H1 (cell line): Measurements from ENCODE around the gene DPT. TPM values are rescaled to one million over a fixed set of nuclear protein-coding genes. Genes with fewer than 3 reads are reported as not detected.

Source experiments
- CTCF ChIA-PET: fragments of 300-600 bp; sonication (Branson Sonifier 250); formaldehyde crosslinking; loops from one replicate; lab custom pipeline; 2021; ENCODE audit not compliant: partially characterized antibody; lab: Charles Lee
- POLR2A ChIA-PET: fragments of 300-600 bp; sonication (Branson Sonifier 250); formaldehyde crosslinking; loops from one replicate; lab custom pipeline; 2021; ENCODE audit warnings: inconsistent platforms; ENCODE audit not compliant: partially characterized antibody; lab: Charles Lee
- DNase-seq, 2 experiments: peaks; one replicate each; pipeline versions ENCODE4 v3.0.0 to v3.0.0-alpha.2; 2010 to 2022; ENCODE audit warnings: low spot score in 2 of 2, low read depth in 1 of 2, mixed read lengths in 1 of 2
- FAIRE-seq: peaks from 2 replicates; lab custom pipeline; 2011; peaks lifted over from hg19 to GRCh38; lab: Jason Lieb, UNC
- H2AFZ ChIP-seq: 2 replicates; pipeline ENCODE4 v1.8.1; 2012; ENCODE audit warnings: low read length, inconsistent platforms
- H2AK5ac ChIP-seq: 2 replicates; pipeline ENCODE4 v1.6.1; 2013; ENCODE audit warnings: low read depth, low read length
- H2BK120ac ChIP-seq: replicated peaks from 2 replicates; pipeline ENCODE3; 2013; ENCODE audit warnings: low read depth, low read length, inconsistent platforms
- H2BK12ac ChIP-seq: 2 replicates; pipeline ENCODE4 v1.6.1; 2013; ENCODE audit warnings: low read depth, low read length
- H2BK15ac ChIP-seq: 2 replicates; pipeline ENCODE4 v1.6.1; 2013; ENCODE audit warnings: low read length
- H2BK20ac ChIP-seq: 2 replicates; pipeline ENCODE4 v1.6.1; 2013; ENCODE audit warnings: low read length
- H2BK5ac ChIP-seq: 2 replicates; pipeline ENCODE4 v1.6.1; 2013; ENCODE audit warnings: low read depth, low read length
- H3K14ac ChIP-seq: 2 replicates; pipeline ENCODE4 v1.6.1; 2013; ENCODE audit warnings: inconsistent platforms; ENCODE audit not compliant: insufficient read length
- H3K18ac ChIP-seq: 2 replicates; pipeline ENCODE4 v1.6.1; 2013; ENCODE audit warnings: low read length; ENCODE audit errors: extremely low read depth
- H3K23ac ChIP-seq: 2 replicates; pipeline ENCODE4 v1.6.1; 2013; ENCODE audit warnings: inconsistent platforms; ENCODE audit not compliant: insufficient read length
- H3K23me2 ChIP-seq: 2 replicates; pipeline ENCODE4 v1.6.1; 2013; ENCODE audit warnings: low read depth, low read length
- H3K27ac ChIP-seq: 2 replicates; pipeline ENCODE4 v1.6.1; 2011; ENCODE audit warnings: low read depth, low read length, inconsistent platforms
- H3K27me3 ChIP-seq, 4 experiments: replicated peaks in 1 of 4; 1 replicate in 1 of 4; 2 replicates in 3 of 4; pipeline versions ENCODE4 v1.6.1 to v1.8.1; 2011 to 2013; ENCODE audit warnings: low read length in 3 of 4, mild to moderate bottlenecking in 3 of 4, inconsistent platforms in 2 of 4, mixed read lengths in 2 of 4, moderate library complexity in 1 of 4; ENCODE audit not compliant: control insufficient read depth in 3 of 4, insufficient read depth in 3 of 4; ENCODE audit errors: extremely low read depth in 1 of 4
- H3K36me3 ChIP-seq, 4 experiments: 2 replicates each; pipeline versions ENCODE4 v1.6.1 to v1.8.1; 2011 to 2013; ENCODE audit warnings: mild to moderate bottlenecking in 4 of 4, low read length in 3 of 4, moderate library complexity in 2 of 4, control low read depth in 1 of 4, inconsistent platforms in 1 of 4; ENCODE audit not compliant: insufficient read depth in 4 of 4, control insufficient read depth in 2 of 4
- H3K4ac ChIP-seq: replicated peaks from 2 replicates; pipeline ENCODE3; 2013; ENCODE audit warnings: low read length, low read depth, mixed read lengths, inconsistent platforms; ENCODE audit not compliant: insufficient read length
- H3K4me1 ChIP-seq, 4 experiments: replicated peaks in 1 of 4; 1 replicate in 1 of 4; 2 replicates in 3 of 4; pipeline versions ENCODE4 v1.6.1 to v1.8.1; 2011 to 2013; ENCODE audit warnings: low read length in 3 of 4, inconsistent platforms in 2 of 4, mixed read lengths in 1 of 4; ENCODE audit not compliant: insufficient read depth in 4 of 4, control insufficient read depth in 3 of 4
- H3K4me2 ChIP-seq, 2 experiments: 2 replicates each; pipeline versions ENCODE4 v1.6.1 to v1.8.1; 2011 to 2013; ENCODE audit warnings: low read depth in 2 of 2, low read length in 2 of 2, control low read depth in 1 of 2, inconsistent platforms in 1 of 2, mild to moderate bottlenecking in 1 of 2; ENCODE audit not compliant: insufficient read depth in 1 of 2
- H3K4me3 ChIP-seq, 4 experiments: fragments of 200-600, 300-600 bp in 1 of 4; sonication (generic), shearing (Covaris generic), sonication (Bioruptor Twin) in 1 of 4; 2 replicates each; pipeline versions ENCODE4 v1.5.1 to v1.8.1; 2011 to 2016; ENCODE audit warnings: low read length in 4 of 4, low read depth in 3 of 4, control low read depth in 2 of 4, inconsistent platforms in 2 of 4, mild to moderate bottlenecking in 2 of 4, mixed read lengths in 1 of 4, moderate library complexity in 1 of 4; ENCODE audit not compliant: insufficient read depth in 2 of 4; ENCODE audit errors: extremely low read depth in 1 of 4
- H3K56ac ChIP-seq: replicated peaks from 2 replicates; pipeline ENCODE3; 2013; ENCODE audit warnings: low read depth, mild to moderate bottlenecking, mixed read lengths, low read length, inconsistent platforms; ENCODE audit not compliant: insufficient read length
- H3K79me1 ChIP-seq: 2 replicates; pipeline ENCODE4 v1.6.1; 2013; ENCODE audit warnings: low read depth, low read length, control low read depth
- H3K79me2 ChIP-seq, 2 experiments: 2 replicates each; pipeline versions ENCODE4 v1.6.1 to v1.8.1; 2012 to 2013; ENCODE audit warnings: low read length in 2 of 2, mild to moderate bottlenecking in 2 of 2, inconsistent platforms in 1 of 2; ENCODE audit not compliant: insufficient read depth in 2 of 2, control insufficient read depth in 1 of 2
- H3K9ac ChIP-seq, 4 experiments: replicated peaks in 1 of 4; 1 replicate in 1 of 4; 2 replicates in 3 of 4; pipeline versions ENCODE4 v1.6.1 to v1.8.1; 2011 to 2013; ENCODE audit warnings: low read depth in 3 of 4, low read length in 3 of 4, control low read depth in 2 of 4, mild to moderate bottlenecking in 2 of 4, moderate library complexity in 2 of 4, inconsistent platforms in 1 of 4; ENCODE audit errors: extremely low read depth in 1 of 4
- H3K9me3 ChIP-seq, 2 experiments: 2 replicates each; pipeline versions ENCODE4 v1.6.1 to v1.8.1; 2012 to 2013; ENCODE audit warnings: mild to moderate bottlenecking in 2 of 2, moderate library complexity in 2 of 2, control low read depth in 1 of 2, inconsistent platforms in 1 of 2, low read depth in 1 of 2, low read length in 1 of 2, mixed read lengths in 1 of 2; ENCODE audit not compliant: insufficient read depth in 2 of 2
- H4K20me1 ChIP-seq, 2 experiments: replicated peaks in 1 of 2; 2 replicates each; pipeline versions ENCODE3 to v1.8.1; 2011 to 2013; ENCODE audit warnings: inconsistent platforms in 2 of 2, low read length in 2 of 2, mild to moderate bottlenecking in 1 of 2; ENCODE audit not compliant: insufficient read depth in 2 of 2, control insufficient read depth in 1 of 2
- H4K5ac ChIP-seq: 2 replicates; pipeline ENCODE4 v1.6.1; 2013; ENCODE audit warnings: low read length, low read depth, mixed read lengths, inconsistent platforms; ENCODE audit not compliant: insufficient read length
- H4K8ac ChIP-seq: 2 replicates; pipeline ENCODE4 v1.8.0; 2013; ENCODE audit warnings: mild to moderate bottlenecking, moderate library complexity, low read length, inconsistent platforms; ENCODE audit not compliant: insufficient read depth; ENCODE audit errors: extremely low read depth
- H4K91ac ChIP-seq: replicated peaks from 2 replicates; pipeline ENCODE3; 2013; ENCODE audit warnings: low read length, mixed read lengths, inconsistent platforms; ENCODE audit not compliant: insufficient read length
- CBX8 ChIP-seq: fragments of 300-800, 300-1000 bp; sonication (generic); IDR thresholded peaks from 2 replicates; pipeline ENCODE4 v1.7.1; 2016; ENCODE audit warnings: low read depth, low read length, borderline replicate concordance
- POLR2A ChIP-seq, 2 experiments: IDR thresholded peaks; 1 replicate in 1 of 2; 2 replicates in 1 of 2; pipeline ENCODE4 v1.6.1; 2011; ENCODE audit warnings: low read depth in 2 of 2, low read length in 2 of 2, mild to moderate bottlenecking in 2 of 2; ENCODE audit errors: control extremely low read depth in 1 of 2
- SP2 ChIP-seq: IDR thresholded peaks from 2 replicates; pipeline ENCODE4 v1.6.1; 2012; ENCODE audit warnings: mild to moderate bottlenecking, low read length, inconsistent platforms
- WGBS, 2 experiments: shearing (Covaris generic) in 1 of 2; methylation state at CpG; one replicate each; pipeline versions ENCODE4 v1.1.6 to v1.1.7; 2013 to 2015; ENCODE audit warnings: low lambda C conversion rate in 2 of 2, mixed read lengths in 2 of 2, inconsistent platforms in 1 of 2, low coverage in 1 of 2, missing lambda C conversion rate in 1 of 2; ENCODE audit not compliant: insufficient replicate concordance in 2 of 2, insufficient coverage in 1 of 2, insufficient read length in 1 of 2; ENCODE audit errors: extremely low coverage in 1 of 2, missing lambda C conversion rate in 1 of 2; 5-methylcytosine and 5-hydroxymethylcytosine counted together
- polyA plus RNA-seq, 7 experiments: library from polyadenylated mRNA; depleted of rRNA in 3 of 7; stranded (reverse) in 5 of 7; unstranded in 2 of 7; fragments of >200 nt in 5 of 7; fragments of 200-250 nt in 2 of 7; gene quantifications; 1 replicate in 5 of 7; 2 replicates in 1 of 7; 4 replicates in 1 of 7; pipeline versions ENCODE4 v1.2.1 to v1.2.3, GENCODE V29; 2011 to 2013; ENCODE audit warnings: missing spikeins in 2 of 7, mixed read lengths in 2 of 7
- total RNA-seq: library from RNA; stranded (reverse); fragmentation: NEBNext Ultra II Directional; extraction: Animal tissue kit (Norgen Biotek cat#: 25700); gene quantifications from 2 replicates; pipeline ENCODE4 v1.2.1, GENCODE V29; 2021

The DPT gene
- total and polyA plus RNA-seq, 2 of the 8 experiments (the other 6 are each of a cell fraction or from before 2014, with no cell fraction given) = not detected

- Histone ChIP-seq H3K4ac (no peak overlapping the region), H3K4me2 (no peak overlapping the region), H3K27ac (no peak overlapping the region), H3K4me3 (no peak overlapping the region), H3K9ac (no peak overlapping the region), H3K27me3 (no peaks in the 10 kb centered on the region), H2BK15ac (no peak overlapping the region), H4K20me1 (no peaks in the 10 kb centered on the region), H4K91ac (no peak overlapping the region), H4K5ac (no peak overlapping the region), H3K23ac (no peak overlapping the region), H2AFZ (no peak overlapping the region), H3K79me1 (no peaks in the 10 kb centered on the region), H3K4me1 (no peaks in the 10 kb centered on the region), H3K14ac (no peak overlapping the region), H3K9me3 (no peaks in the 10 kb centered on the region), H3K79me2 (no peaks in the 10 kb centered on the region), H3K23me2 (no peaks in the 10 kb centered on the region), H3K36me3 (no peaks in the 10 kb centered on the region), H3K56ac (no peak overlapping the region), H2BK5ac (no peak overlapping the region), H2BK20ac (no peak overlapping the region), H2AK5ac (no peak overlapping the region), H2BK120ac (no peak overlapping the region), H4K8ac (no peak overlapping the region), H3K18ac (no peak overlapping the region), H2BK12ac (no peak overlapping the region)
- DNase-seq (no peak), FAIRE-seq (no peak)
- TF ChIP-seq POLR2A (IDR thresholded peaks at IDR 0.05; ENCODE audit: control extremely low read depth in 1 of 2, low read depth in 2 of 2, low read length in 2 of 2) (no peak), CBX8 (no peak), SP2 (no peak)
- ChIA-PET POLR2A (no interaction called here), CTCF (no interaction called here)
- WGBS, 2 experiments = 70% methylated on average over 3 of the region's 3 CpGs; no CpG with 5 or more reads in 1 of the 2 experiments
Measured at GRCh38 chr1:168751195-168751650, 22.2 kb upstream of the DPT start.
